Activated CD4-positive, alpha-beta T cell treated with anti-CD3 and anti-CD28 coated beads, Interleukin-2, amount 50 U/mL, for 4 hours (primary cell): ENCODE data around the gene WDR6.

Experiments used
- DNase-seq, 2 experiments: peaks; one replicate each; pipeline ENCODE4 v3.0.0-alpha.2; 2020

WDR6 gene

GRCh38 chr3:49030321-49030720, 23.1 kb downstream of the WDR6 start:
- no peak for DNase-seq

DNA sequence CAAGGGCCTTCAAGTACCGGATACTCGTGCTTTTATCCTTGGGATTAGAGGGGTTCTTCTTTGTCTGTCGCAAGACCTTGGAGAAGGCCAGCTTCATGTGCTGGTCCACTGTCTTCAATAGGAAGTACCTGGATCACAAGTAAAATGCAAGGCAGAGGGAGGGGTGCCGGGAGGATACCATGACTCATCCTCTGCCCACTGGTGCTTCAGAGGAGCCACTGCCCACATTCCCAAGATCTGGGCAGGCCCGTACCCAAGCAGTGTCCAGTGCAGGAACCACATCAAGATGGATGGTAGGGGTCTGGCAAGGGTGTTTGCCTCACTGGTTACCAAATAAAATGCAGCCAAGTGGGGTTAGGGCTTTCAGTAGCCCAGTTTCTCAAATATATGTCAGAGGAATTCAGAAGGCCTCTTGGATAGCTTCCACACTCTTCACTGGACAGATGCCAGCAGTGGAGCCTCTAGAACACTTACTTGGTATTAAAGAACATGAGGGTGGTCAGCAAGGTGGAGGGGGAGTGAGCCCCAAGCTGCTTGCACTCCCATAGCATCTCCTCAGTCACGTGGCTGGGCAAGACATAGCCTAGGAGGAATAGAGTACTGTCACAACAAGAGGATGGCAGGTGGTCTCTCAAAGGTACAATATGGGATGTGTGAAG, 25.6 kb downstream of the WDR6 start:
- no peak for DNase-seq

GRCh38 chr3:49034650-49035049, 27.5 kb downstream of the WDR6 start:
- DNase-seq, result no peak

DNA sequence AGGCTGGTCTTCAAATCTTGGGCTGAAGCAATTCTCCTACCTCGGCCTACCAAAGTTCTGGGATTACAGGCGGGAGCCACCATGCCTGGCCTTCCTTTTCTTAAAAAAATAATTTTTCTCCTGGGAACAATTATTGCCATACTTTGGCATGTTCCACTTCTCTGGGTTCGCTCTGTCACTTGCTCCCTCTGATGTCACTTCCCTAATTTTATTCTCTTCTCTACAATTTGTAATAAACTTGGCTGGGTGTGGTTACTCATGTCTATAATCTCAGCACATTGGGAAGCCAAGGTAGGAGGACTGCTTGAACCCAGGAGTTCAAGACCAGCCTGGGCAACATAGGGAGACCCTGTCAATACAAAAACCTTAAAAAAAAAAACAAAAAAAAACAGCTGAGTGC, 28.1 kb downstream of the WDR6 start:
- DNase-seq, result no peak

- no peak for DNase-seq
These were observed 46.4 kb downstream of the WDR6 start for GRCh38 chr3:49053543-49053942.

GRCh38 chr3:49054344-49054862, 47.2 kb downstream of the WDR6 start:
- no peak for DNase-seq

GRCh38 chr3:49057268-49057667, 50.1 kb downstream of the WDR6 start:
- DNase-seq, result no peak

DNA sequence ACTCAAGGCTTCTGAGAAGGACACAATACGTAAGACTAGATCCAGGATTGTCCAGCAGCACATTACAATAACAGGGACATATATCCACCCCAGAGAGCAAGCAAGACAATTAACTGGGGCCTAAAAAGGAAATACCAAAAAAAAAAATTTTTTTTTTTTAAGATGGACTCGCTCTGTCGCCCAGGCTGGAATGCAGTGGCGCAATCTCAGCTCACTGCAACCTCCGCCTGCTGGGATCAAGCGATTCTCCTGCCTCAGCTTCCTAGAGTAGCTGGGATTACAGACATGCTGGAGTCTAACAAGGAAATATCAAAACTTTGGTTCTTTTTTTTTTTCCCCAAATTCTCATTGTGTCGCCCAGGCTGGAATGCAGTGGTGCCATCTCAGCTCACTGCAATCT, 50.8 kb downstream of the WDR6 start:
- DNase-seq, result no peak
